ENCODE measurements around the gene CYB5R2.

DNA sequence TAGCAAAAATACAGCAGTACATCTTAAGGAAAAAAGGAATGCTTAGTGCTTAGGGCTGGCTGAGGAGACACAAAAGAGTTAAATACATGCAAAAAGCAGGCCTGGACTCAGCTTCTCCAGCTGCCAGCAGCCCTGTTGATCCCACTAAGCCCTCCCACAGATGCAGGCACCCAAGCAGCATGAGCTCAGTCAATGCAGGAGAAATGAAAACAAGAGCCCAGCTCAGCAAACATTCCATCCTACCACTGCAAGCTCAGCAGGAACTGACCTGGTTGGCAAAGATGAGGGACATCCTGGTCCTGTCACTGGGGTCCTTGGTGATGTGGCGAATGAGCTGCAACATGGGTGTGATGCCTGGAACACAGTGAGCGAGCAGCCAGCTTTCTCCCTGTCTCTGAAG, 5.8 kb downstream of the CYB5R2 start:
- TF ChIP-seq, protein P1, sequence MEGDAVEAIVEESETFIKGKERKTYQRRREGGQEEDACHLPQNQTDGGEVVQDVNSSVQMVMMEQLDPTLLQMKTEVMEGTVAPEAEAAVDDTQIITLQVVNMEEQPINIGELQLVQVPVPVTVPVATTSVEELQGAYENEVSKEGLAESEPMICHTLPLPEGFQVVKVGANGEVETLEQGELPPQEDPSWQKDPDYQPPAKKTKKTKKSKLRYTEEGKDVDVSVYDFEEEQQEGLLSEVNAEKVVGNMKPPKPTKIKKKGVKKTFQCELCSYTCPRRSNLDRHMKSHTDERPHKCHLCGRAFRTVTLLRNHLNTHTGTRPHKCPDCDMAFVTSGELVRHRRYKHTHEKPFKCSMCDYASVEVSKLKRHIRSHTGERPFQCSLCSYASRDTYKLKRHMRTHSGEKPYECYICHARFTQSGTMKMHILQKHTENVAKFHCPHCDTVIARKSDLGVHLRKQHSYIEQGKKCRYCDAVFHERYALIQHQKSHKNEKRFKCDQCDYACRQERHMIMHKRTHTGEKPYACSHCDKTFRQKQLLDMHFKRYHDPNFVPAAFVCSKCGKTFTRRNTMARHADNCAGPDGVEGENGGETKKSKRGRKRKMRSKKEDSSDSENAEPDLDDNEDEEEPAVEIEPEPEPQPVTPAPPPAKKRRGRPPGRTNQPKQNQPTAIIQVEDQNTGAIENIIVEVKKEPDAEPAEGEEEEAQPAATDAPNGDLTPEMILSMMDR (conservative IDR thresholded peaks at IDR 0.05), result no peak
- TF ChIP-seq EZH2 (IDR thresholded peaks at IDR 0.05; ENCODE audit: low read depth), result no peak

Data from PC-9 (cell line).